ENCODE measurements around the gene MAPKBP1.

MAPKBP1 gene

DNA sequence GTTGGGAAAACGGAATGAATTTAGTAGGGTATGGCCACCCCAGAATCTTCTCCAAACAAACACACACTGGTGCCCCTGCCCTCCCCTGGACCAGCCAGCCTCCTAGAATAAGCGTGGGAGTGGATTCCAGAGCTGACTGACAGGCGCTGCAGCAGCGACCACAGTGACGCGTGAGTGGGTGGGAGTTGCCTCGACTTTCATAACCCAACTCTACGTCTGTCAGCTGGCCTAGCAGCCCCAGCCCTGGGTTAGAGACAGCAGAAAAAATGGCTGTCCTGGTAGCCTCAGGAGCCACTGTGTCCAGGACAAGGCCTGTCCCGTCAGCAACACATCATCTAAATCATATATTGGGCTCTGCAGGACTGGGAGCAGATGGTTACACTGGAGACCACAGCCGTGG is 74.3 kb downstream of the MAPKBP1 start:
- no peak for DNase-seq (ENCODE audit: low spot score)

DNA sequence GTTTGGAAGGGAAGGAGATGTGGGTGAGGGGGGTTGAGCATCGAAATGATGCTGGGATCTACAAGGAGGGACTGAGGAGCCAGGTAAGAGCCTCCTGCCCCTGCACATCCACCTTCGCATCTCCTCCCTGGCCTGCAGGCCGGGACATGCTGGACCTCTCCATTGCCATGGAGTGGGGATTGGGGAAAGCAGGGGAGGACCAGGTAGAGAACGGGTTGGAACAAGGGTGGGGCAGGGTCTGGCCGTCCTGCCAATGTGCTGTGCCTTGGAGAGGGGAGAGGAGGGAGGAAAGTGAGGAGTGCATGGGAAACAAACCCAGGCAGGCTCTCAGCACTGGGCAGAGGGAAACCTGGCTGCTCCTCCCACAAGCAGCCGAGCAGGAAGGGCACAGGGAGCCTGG is 74.9 kb downstream of the MAPKBP1 start:
- DNase-seq (ENCODE audit: low spot score), result no peak

DNA sequence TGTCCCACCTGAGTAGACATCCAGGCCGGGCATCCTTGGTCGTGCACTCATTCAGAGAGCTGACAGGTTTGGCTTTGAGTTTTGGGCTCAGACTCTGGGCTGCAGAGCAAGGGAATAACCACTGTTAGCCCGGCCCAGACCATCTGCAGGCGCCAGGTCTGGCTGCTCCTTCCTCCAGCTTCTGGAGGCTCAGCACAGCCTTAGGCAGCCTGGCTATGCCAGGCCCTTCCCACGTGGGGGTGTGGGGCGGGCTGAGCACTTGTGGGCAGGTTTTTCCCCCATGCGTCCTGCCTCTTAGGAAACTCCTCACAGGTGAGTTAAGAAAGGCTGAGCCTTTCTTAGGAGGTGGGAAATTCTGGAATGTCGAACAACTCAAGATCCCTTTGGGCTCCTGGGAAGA is 75.6 kb downstream of the MAPKBP1 start:
- DNase-seq (ENCODE audit: low spot score), result no peak

- no peak for DNase-seq (ENCODE audit: low spot score)
These were observed 76.3 kb downstream of the MAPKBP1 start for GRCh38 chr15:41850482-41851166.

- no peak for DNase-seq (ENCODE audit: low spot score)
These were observed 76.9 kb downstream of the MAPKBP1 start for GRCh38 chr15:41851167-41851523.

DNA sequence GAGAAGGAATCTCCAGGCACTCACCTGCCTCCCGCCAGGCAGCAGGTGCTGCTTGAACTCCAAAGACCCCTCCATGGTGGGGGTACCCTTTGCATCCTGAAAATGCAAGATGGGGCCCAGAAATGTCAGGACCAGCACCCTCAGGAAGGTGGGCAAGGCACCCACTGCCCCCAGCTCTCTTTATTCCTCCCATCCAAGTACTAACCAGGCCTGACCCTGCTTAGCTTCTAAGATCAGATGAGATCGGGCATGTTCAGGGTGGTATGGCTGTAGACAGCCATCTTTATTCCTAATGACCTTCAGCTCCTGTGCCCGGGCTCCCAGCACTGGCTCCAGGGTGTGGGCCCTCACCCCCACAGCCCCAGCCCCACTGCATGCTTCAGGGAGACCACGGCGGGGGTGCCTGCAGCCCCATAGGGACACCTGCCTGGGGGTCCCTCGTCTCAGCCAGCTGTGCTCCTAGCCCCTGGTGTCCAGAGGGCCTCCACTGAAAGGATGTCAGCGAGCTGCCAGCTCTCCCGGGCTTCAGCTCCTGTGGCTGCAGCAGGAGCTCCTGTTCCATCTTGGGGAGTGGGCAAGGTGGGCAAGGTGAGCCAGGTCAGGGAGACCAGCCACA is 77.6 kb downstream of the MAPKBP1 start:
- no peak for DNase-seq (ENCODE audit: low spot score)

- no peak for DNase-seq (ENCODE audit: low spot score)
These were observed 78.7 kb downstream of the MAPKBP1 start for GRCh38 chr15:41852736-41853590.

- DNase-seq (ENCODE audit: low spot score), result no peak
These were observed 79.5 kb downstream of the MAPKBP1 start for GRCh38 chr15:41853831-41854230.

- DNase-seq (ENCODE audit: low spot score), result no peak
These were observed 80.2 kb downstream of the MAPKBP1 start for GRCh38 chr15:41854443-41854842.

GRCh38 chr15:41855261-41855961 is 81.1 kb downstream of the MAPKBP1 start:
- DNase-seq (ENCODE audit: low spot score), result no peak

- DNase-seq (ENCODE audit: low spot score), result no peak
These were observed 82.0 kb downstream of the MAPKBP1 start for GRCh38 chr15:41856262-41856661.

GRCh38 chr15:41856716-41857115 is 82.4 kb downstream of the MAPKBP1 start:
- no peak for DNase-seq (ENCODE audit: low spot score)

DNA sequence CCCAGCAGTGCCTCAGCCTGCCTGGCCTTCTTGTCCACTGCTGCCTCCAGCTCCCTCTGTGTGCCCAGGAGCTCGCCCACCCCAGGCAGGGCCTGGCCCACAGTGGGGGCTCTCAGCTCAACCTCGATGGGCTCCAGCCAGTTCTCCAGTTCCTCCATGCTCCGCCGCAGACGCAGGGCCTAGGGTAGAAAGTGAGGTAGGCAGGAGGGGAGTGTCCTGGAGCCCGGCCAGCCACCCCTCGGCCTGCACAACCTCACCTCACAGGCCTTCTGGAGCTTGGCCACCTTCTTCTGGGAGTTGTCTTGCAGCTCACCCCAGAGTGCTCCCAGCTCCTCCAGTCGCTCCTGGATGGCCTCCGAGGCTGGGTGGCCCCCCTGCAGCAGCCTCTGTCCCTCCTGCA is 83.0 kb downstream of the MAPKBP1 start:
- DNase-seq (ENCODE audit: low spot score), result no peak

DNA sequence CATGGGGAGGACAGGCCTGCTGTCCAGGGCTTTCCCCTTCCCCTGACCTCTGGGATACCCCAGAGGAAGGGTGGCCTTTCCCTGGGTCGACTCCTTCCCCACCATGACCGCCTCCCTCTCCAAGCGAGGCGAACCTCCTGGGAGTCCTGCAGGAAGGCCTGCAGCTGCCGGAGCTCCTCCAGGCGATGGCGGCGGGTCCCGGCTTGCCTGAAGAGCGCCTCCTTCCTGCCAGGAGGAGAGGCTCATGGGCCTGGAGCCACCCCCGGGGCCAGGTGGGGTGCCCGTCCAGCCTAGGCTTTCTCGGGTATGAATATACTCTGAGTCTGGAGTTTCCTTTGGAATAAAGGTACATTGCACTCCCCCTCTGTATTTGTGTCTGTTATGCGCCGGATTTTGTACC is 84.5 kb downstream of the MAPKBP1 start:
- DNase-seq (ENCODE audit: low spot score), result no peak

DNA sequence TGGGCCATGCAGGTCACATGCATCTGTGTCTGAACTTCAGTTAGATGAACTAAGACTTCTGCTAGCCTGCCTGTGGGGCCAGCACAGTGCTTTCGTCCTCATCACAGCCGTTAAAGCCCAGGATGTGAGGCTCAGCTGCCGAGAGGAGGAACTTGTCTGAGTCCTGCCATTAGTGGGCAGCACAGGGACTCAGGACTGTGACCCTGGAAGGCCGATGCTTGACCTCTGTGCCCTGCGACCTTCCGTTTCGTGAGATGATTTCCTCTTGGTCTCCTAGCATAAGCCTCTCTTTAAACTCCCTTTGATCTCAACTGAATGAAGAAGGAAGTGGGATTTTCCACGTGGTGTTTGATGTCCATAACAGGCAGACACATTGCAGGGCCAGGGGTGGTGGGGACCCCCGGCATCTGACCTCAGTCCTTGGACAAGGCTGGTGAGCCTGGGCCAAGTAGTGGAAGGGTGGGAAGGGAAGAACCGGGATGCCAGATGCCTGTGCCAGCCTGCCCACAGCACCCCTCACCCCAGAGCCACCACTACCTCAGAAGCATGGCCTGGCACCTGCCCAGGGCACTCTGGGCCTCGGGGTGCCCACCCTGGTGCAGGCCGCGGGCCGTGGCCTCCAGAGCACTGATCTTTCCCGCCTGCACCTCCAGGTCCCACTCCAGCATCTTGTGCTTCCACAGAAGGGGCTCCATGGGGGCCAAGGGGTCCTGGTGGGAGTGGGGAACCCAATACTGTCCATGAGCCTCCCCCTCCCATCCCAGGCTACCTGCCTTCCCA is 86.0 kb downstream of the MAPKBP1 start:
- DNase-seq (ENCODE audit: low spot score), result no peak

- no peak for DNase-seq (ENCODE audit: low spot score)
These were observed 87.6 kb downstream of the MAPKBP1 start for GRCh38 chr15:41861736-41862356.

- DNase-seq (ENCODE audit: low spot score), result no peak
These were observed 88.3 kb downstream of the MAPKBP1 start for GRCh38 chr15:41862515-41863116.

DNA sequence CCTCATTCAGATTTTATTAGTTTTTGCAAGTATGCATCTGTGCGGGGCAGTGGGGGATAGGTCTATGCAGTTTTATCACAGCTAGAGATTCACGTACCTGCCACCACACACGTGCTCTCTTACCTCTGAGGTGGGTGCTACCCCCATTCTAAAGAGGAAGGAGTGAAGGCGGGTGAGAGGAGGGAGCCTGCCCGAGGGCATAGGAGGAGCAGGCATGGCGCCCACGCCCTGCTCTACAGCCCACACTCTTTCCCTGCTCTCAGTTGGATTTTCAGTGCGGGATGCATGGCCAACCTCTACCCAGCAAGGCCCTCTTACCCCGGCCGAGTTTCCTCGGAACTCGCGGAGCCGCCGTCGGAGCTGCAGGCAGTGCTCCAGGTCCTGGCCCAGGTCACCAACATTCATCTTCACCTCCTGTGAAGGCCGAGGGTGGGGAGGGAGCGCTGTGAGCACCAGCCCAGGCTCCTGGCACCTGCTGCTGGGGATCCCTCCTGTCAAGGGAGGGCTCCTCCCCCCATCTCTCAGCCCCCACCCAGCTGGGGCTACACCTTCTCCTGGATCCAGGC is 91.3 kb downstream of the MAPKBP1 start:
- DNase-seq (ENCODE audit: low spot score), result no peak

DNA sequence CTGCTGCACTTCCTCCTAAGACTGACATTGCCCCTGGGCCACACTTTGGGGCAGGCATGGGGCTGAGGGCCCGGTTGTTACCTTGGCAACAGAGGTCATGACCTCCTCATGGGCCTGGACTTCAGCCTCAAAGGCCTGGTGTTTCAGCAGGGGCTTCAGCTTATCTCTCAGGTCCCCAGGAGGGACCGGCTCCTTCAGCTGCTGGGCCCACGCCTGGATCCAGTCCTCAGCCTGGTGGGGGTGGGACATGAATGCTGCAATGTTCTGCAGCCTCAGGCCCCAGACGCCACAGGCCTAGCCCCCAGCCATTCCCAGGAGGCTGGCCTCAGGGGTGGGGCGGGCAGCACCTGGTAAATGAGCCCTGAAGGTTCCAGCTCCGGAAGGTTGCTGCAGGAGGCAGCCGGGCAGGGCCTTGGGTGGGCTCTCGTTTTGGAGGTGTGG is 92.0 kb downstream of the MAPKBP1 start:
- no peak for DNase-seq (ENCODE audit: low spot score)

DNA sequence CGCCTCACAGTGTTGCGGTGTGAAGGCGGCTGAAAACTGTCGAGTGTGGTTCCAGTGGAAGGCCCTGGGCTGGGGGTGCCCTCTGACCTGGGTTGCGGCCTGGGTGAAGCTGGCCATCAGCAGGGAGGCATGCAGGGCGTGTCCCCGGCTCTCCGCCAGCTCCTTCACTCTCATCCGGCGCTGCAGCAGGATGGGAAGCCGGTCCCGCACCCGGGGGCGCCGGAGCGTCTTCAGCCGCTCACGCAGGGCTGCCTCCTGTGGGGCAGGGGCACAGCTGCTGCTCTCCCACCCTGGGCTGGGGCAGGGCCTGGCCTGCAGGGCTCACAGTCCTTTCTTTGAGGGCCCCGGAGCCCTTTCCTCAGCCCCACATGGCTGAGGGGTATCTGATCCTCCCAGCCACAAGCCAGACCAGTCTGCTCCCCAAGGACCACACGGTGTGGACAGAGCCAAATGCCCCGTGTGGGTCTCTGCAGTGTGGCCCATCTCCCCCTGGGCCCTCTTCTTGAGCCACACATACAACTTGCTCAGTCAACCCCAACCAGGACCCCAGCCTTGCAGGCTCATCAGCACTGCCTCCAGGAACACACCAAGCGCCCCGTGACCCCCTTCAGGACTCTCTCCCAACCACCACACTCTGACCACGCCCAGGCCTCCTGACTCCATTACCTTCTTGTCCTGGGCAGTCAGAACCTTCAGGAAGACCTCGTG is 92.7 kb downstream of the MAPKBP1 start:
- no peak for DNase-seq (ENCODE audit: low spot score)
